ENCODE measurements around the gene SPDYA.

Gene SPDYA

DNA sequence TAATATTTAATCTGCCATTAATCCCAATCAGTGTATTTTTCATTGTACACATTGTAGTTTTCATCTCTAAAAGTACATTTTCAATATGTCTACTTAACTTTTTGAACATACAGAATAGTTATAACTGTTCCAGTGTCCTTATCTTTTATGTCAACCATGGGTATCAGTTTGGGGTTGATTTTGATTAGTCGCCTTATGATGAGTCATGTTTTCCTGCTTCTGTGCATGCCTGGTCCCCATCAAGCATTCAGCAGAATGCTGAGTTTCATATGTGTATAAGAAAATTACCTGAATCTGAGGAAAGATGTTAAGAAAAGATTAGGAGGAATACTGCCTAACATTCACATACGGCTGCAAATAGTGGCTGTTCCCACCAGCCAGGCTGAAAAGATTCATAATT, 17.7 kb downstream of the SPDYA start:
- DNase-seq (ENCODE audit: low spot score), result no peak

DNA sequence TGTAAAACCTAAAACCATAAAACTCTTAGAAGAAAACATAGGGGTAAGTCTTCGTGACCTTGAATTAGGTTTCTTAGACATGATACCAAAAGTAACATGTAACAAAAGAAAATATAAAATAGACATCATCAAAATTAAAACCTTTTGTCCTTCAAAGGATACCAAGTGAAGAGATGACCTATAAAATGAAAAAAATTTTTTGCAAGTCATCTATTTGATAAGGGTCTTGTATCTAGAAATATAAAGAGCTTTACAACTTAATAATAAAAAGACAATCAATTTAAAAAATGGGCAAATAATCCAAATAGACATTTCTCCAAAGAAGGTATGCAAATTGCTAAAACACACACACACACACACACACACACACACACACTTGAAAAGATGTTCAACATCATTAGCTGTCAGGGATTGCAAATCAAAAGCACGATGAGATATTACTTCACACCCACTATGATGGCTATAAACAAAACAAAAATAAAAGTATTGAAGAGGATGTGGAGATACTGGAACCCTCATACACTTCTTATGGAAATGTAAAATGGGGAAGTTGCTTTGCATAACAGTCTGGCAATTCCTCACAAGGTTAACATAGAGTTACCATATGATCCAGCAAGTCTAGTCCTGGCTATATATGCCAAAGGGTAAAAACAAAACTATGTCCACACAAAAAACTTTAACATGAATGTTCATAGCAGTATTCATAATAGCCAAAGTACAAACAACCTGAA, 23.3 kb downstream of the SPDYA start:
- no peak for DNase-seq (ENCODE audit: low spot score)

DNA sequence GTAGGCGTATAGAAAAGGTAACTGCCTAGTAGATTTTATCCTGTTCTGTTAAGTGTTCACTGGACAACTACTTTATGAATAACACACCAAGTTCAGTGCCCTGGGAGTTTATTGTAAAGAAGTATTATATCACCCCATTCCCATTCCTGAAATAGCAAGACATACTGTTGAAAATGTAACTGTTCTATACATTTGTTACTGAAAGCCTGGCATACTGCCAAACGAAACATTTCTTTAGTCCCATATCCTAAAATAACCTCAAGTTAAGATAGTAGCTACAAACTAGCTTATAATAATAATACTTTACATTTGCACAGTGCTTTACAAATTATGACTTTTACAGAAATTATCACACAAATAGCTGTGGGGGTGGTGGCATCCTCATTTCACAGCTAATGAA, 25.1 kb downstream of the SPDYA start:
- no peak for DNase-seq (ENCODE audit: low spot score)

DNA sequence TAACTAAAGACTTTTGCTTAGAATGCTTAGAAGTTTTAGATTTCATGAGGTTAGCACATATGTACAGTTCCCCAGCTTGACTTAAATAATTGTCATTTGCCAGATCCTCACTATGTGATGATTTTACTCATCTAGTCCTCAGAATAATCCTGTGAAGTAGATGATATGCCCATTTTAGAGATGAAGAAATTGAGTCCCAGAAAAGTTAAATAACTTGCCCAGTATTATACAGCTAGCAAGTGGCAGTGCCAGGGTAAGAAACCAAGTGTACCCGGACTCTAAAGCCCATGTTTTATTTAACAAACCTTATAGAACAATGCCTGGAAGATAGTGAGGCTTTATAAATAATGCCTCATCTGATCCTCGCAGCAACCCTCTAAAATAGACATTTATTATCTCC, 28.3 kb downstream of the SPDYA start:
- DNase-seq (ENCODE audit: low spot score), result no peak

DNA sequence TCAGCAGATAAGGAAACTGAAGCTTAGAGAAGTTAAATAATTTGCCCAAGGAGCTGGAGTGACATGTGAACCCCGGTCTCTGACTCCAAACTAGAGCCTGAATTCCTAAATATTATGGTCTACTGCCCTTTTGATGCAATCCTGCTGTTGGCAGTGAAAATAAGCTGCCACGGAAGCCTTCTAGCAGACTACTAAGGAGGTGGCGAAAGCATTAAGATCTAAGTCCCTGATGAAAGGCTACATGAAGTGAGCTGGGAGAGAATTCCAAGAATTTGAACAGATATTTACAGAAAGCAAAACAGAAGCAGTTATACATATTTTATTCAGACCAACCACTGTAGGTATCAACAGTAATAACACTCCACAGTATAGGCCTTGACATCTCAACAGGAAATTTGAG, 31.4 kb downstream of the SPDYA start:
- no peak for DNase-seq (ENCODE audit: low spot score)

DNA sequence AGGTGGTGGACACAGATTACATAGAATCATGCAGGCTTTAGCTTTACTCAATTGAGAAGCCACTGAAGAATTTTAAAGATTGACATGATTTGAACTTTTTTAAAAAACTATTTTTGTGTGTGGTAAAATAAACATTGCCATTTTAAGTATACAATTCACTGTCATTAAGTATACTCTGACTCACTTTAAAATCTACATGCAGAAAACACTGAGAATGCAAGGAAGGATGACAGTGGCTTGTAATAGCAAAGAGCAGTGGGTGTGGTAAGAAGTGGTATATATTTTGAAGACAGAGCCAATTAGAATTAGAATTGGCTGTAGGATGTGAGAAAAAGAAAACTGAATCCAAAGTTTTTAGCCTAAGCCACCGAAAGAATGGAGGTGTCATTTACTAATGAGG, 44.6 kb downstream of the SPDYA start:
- DNase-seq (ENCODE audit: low spot score), result no peak

DNA sequence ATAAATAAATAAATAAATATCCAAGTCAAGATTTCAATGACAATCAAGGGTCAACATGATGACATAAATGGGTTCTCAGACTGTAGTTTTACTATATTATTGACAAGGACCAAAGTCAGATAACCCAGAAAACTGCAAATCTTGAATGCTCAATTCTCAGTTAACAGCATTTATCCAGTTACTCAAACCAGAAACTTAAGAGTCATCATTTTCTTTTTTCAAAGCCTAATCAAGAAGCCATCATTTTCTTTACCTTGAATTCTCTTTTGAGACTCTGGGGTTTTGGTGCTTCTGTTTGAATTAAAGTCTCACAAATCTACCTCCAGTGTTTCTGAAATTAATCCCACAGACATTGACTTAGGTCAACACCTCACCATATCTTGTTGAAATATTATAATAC, 45.3 kb downstream of the SPDYA start:
- DNase-seq (ENCODE audit: low spot score), result no peak

DNA sequence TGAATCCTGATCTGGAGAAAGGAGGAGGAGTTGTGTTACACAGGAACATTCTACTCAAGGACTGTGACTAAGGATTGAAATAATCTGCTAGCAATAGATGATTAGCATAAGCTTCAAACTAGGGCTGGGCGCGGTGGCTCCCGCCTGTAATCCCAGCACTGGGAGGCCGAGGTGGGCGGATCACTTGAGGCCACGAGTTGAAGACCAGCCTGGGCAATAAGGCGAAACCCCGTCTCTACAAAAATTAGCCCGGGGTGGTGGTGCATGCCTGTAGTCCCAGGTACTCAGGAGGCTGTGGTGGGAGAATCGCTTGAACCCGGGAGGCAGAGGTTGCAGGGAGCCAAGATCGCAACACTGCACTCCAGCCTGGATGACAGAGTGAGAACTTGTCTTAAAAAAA, 58.0 kb downstream of the SPDYA start:
- DNase-seq (ENCODE audit: low spot score), result no peak

DNA sequence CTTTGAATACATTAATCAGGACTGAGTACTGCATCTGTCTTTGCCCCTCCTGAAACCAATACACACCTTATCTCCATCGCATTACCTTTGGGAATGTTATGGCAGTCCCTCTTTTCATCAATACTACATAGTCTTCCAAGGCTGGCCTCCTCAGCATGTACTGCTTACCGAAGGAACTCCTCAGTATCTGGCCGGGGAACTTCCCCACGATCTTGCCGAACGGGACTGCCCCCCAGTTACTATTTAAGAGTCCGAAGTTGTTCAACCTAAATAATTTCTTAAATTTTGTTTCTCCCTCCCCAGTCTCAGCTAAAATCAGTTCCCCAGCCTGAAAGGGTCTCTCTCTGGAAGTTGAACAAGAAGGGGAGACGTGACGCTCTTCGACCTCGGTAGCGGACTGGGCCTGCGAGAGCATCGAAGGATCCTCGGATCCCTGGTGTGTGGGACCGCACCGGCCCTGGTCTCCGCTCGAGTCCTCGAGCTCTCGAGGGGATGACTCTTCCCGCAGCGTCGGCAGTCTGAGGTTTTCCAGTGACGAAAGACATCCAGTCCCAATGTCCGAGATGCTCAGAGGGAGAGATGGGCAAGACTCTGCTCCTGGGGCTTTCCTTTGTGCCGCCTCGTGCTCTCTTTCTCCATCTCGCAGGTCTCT, 59.0 kb downstream of the SPDYA start:
- DNase-seq (ENCODE audit: low spot score), result peak; percentile 18

DNA sequence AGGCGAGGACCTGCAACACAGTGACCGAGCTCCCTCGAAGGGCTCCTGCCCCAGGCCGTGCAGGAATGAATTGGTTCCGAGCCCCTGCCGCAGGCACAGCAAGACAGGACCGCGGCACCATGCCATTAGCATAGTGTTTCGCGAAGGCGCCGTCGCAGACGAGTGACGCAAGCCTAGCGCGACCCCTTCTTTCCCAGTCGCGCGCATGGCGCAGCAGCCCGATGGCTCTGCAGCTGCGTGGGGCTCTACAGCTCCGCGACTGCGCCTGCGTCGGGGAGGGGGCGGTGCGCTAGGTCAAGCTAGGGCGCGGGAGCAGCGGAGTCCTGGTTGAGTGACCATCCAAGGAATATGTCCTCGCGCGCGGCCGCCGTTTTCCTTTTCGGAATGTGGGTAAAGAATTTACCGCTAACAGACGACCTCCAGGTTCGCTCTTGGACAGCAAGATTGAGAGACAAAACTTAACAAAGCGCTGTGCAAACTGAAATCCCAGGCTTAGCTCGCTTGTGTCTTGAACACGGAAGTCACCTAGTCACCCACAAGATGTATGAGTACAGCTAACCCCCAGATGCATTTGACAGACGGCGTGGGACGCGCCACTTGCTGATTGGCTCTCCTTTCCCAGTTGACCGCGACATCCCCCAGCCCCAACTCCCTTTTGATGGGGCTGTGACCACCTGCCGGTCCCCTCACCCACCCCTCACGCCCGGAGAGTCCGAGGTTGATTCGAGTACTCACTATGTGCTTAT, 59.7 kb downstream of the SPDYA start, which contains the start of gene TRMT61B:
TSS of gene TRMT61B (minus strand) at position 164 of the 746 bp plus-strand sequence. CDS start at position 132, 32 bp downstream.
- DNase-seq (ENCODE audit: low spot score), result peak; percentile 95

DNA sequence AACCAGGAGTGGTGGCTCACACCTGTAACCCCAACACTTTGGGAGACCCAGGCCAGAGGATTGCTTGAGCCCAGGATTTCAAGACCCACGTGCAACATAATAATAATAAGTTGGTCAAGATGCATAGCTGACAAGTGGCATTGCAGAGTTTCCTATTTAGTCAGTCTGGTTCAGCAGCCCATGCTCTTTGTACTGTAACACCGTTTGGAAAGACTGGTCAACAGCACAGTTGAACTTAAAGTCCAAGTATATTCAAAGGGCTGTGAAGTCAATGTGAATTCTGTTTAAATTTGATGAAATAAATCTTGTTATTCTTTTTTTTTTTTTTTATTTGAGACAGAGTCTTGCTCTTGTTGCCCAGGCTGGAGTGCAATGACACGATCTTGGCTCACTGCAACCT, 61.0 kb downstream of the SPDYA start:
- no peak for DNase-seq (ENCODE audit: low spot score)

DNA sequence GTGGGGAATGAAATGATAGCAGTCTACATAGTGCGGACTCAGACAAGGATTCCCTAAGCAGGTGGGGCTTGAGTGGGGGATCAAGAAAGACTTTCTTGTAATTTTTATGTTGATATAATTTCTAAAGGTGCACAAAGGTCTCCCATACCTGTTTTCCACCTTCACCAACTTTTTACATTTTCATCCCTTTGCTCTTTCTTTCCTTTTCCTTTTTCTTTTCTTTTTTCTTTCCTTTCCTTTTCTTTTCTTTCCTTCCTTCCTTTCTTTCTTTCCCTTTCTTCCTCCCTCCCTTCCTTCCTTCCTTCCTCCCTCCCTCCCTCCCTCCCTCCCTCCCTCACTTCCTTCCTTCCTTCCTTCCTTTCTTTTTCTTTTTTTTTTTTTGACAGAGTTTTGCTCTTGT, 69.6 kb downstream of the SPDYA start:
- no peak for DNase-seq (ENCODE audit: low spot score)

DNA sequence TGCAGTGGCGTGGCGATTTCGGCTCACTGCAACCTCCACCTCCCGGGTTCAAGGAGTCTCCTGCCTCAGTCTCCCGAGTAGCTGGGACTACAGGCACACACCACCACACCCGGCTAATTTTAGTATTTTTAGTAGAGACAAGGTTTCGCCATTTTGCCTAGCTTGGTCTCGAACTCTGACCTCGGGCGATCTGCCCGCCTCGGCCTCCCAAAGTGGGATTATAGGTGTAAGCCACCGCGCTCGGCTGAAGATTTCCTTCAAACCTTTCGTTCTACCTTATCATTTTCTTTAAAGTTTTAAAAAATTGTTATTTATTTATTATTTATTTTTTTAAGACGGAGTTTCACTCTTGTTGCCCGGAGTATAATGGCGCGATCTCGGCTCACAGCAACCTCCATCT, 82.9 kb downstream of the SPDYA start:
- no peak for DNase-seq (ENCODE audit: low spot score)

DNA sequence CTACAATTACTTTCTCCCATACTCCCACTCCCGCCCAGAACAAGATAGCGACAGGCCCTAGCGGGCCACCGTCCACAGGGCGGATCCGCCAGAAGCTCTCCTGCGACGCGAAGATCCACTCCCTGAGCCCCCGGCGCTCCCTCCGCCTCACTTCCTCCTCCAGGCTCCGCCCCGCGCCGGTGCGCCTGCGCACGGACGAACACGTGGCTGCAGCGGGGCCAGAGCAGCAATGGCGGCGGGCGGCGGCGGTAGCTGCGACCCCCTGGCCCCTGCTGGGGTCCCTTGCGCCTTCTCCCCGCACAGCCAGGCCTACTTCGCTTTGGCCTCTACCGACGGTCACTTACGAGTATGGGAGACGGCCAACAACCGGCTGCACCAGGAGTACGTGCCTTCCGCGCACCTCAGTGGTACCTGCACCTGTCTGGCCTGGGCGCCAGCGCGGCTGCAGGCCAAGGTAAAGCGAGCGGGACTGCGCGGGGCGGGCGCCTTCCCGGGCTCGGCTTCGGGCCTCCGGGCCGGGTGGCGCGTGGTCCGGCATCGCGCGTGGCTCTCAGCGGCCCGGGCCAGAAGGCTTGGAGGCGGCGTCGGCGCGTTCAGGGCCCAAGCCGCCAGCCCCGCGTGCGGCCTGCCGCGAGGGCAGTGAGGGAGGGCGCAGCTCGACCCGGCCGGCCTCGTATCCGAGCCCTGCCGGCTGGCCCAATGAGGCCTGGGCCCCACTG, 84.0 kb downstream of the SPDYA start, which contains the start of gene WDR43:
TSS of gene WDR43 (plus strand) at position 198 of the 719 bp plus-strand sequence. CDS start at position 230, 32 bp downstream.
- peak; percentile 99 for DNase-seq (ENCODE audit: low spot score)

DNA sequence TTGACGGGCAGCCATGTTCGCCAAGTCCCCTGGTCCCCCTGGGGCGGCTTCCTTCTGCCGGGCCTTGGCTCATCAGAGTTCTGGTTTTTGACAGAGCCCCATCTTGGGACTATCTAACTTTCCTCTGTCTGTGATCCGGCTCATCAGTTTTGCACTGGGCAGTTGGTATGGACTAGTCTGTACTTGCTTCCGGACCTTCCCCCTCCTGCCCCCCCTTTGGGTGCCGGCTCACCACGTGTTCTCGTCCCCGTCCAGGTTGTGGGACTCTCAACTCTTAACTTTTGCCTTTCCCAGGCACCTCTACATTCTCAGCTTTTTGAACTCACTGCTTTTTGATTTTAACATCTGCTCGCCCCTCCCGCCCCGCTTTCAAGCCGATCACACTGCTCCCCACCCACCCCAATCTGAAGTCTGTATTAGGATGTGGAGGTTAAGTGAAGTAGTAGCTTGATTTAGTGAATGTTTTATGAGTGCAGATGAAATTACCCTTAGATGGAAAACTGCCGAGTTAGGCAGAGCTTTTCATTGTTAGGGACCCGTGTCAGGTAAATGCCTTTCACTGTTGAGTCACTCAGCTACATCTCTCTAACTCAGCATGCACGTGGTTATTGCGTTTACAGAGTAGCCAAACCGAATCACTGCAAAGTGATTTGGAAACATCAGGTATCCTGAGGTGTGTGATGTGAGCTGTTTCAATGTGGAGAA, 84.7 kb downstream of the SPDYA start:
- DNase-seq (ENCODE audit: low spot score), result peak; percentile 63

DNA sequence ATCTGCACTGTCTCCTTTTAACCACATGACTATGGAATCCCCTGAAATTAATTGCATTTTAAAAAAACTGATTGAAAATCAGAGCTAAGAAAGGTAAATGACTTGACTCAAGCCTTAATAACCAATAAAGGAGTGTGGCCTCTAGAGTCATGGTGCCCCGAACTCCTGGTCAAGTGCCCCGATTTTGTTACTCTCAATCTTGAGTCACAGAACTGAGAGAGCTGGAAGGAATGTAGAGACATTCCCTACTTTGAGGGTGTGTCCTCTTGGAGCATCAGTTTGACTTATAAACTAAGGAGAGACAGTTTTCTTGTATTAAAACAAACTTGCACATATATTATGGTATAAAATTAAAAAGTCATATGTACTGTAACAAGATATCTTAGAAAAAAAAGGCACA, 86.3 kb downstream of the SPDYA start:
- DNase-seq (ENCODE audit: low spot score), result no peak

DNA sequence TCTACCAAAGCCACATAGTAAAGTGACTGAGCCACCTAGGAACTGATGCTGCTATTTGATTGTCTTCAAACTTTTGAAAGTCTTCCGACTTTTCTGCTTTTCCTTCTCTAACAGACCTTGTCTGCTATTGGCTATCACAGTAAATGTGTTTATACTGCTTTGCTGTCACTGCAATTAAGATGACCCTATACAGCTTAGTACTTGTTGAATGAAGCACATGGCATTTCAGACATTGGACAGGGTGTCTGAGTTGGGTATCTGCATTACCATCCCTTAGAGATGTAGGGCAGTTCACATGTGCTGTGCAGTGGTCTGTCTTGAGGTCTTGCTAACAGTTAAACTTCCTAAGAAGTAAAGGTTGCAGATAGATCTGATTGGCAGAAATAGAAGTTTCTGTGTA, 87.4 kb downstream of the SPDYA start:
- no peak for DNase-seq (ENCODE audit: low spot score)
